HG03064 (cell line): ENCODE measurements around the gene RALGPS1.

Source experiments
- ATAC-seq: cut with Tn5 transposase; IDR thresholded peaks from one replicate; pipeline ENCODE4 v1.9.1; 2021; ENCODE audit warnings: low read depth; ENCODE audit not compliant: unreplicated experiment

RALGPS1 gene

GRCh38 chr9:127107929-127108876 lies 193.6 kb downstream of the RALGPS1 start:
- ATAC-seq, result no peak

- ATAC-seq, result no peak
Measured at GRCh38 chr9:127109212-127109711, 194.7 kb downstream of the RALGPS1 start.

GRCh38 chr9:127112056-127112455 lies 197.5 kb downstream of the RALGPS1 start:
- no peak for ATAC-seq

GRCh38 chr9:127112735-127113161 lies 198.2 kb downstream of the RALGPS1 start:
- no peak for ATAC-seq

GRCh38 chr9:127113191-127113972 lies 198.8 kb downstream of the RALGPS1 start:
- no peak for ATAC-seq

GRCh38 chr9:127114606-127115005 lies 200.0 kb downstream of the RALGPS1 start:
- ATAC-seq, result no peak

GRCh38 chr9:127116088-127116726 lies 201.6 kb downstream of the RALGPS1 start:
- no peak for ATAC-seq

- ATAC-seq, result no peak
Measured at GRCh38 chr9:127116957-127117356, 202.4 kb downstream of the RALGPS1 start.

GRCh38 chr9:127117801-127118200 lies 203.2 kb downstream of the RALGPS1 start:
- ATAC-seq, result no peak

GRCh38 chr9:127118597-127119319 lies 204.2 kb downstream of the RALGPS1 start:
- ATAC-seq, result no peak

GRCh38 chr9:127119320-127119709 lies 204.7 kb downstream of the RALGPS1 start:
- ATAC-seq, result no peak

- ATAC-seq, result no peak
Measured at GRCh38 chr9:127121628-127122175, 207.1 kb downstream of the RALGPS1 start.

GRCh38 chr9:127122176-127123063 lies 207.8 kb downstream of the RALGPS1 start, which contains the start of gene ANGPTL2:
TSS of gene ANGPTL2 (minus strand) at chr9:127122635. CDS start at chr9:127108731, 13,904 bp downstream.
- ATAC-seq, result no peak

- no peak for ATAC-seq
Measured at GRCh38 chr9:127123064-127123890, 208.7 kb downstream of the RALGPS1 start.

- no peak for ATAC-seq
Measured at GRCh38 chr9:127124111-127124531, 209.5 kb downstream of the RALGPS1 start.

- no peak for ATAC-seq
Measured at GRCh38 chr9:127124792-127125191, 210.2 kb downstream of the RALGPS1 start.

- ATAC-seq, result no peak
Measured at GRCh38 chr9:127126971-127127370, 212.4 kb downstream of the RALGPS1 start.
